22Rv1 (cell line): Measurements from ENCODE around the gene PCSK7.

ENCODE experiments used
- H3K27ac ChIP-seq: fragments of 450-650 bp; 2 replicates; pipeline ENCODE4 v1.5.1; 2017
- ZFX ChIP-seq: fragments of 450-650 bp; IDR thresholded peaks from 2 replicates; pipeline ENCODE4 v1.6.1; 2017; ENCODE audit warnings: antibody characterized with exemption, borderline replicate concordance
- TF ChIP-seq, protein P1 (sequence below): fragments of 450-650 bp; IDR thresholded peaks from 2 replicates; pipeline ENCODE4 v1.5.1; 2017; ENCODE audit warnings: mild to moderate bottlenecking

The PCSK7 gene

DNA sequence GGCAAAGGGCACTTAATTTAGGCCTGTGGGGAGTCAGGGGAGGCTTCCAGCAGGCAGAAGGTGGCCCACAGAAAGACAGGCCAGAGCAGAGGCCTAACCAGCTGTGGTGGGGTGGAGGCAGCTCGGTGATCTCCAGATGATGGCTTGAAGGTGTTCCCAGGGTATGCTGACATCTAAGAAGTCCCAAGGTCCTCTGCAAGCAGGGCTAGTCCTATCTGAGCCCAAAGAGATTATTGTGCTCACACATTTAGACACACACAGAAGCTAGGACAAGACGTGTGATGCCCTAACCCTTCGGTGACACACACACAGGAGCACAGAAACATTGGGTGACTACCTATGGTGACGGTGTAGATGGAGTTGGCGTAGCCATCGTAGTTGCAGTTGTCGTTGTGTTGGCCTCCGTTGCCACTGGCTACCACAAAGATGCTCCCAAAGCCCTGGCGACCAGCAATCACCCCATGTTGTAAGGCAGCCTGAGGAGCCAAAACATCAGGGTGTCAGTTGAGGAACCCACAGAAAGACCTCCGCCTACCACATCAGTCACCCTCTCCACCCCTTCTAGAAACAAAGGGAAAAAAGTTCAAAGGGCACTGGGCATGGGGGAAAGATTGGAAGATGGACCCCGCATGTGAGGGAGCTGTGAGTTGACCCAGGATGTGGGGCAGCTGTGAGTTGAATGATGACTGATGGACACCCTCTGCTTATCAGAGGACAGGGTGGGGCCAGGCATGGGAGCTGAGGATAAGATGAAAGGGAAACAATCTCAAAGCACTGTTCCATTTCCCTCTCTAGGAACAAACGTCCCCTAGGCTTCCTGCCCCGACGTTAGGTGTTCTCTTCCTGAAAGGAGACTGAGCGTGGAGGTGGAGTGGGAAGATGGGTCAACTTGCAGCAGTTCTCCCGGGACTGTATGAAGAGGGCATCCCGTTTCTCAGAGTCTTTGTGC, 7.9 kb downstream of the PCSK7 start:
- no peak overlapping the region for H3K27ac ChIP-seq
- TF ChIP-seq, protein P1, sequence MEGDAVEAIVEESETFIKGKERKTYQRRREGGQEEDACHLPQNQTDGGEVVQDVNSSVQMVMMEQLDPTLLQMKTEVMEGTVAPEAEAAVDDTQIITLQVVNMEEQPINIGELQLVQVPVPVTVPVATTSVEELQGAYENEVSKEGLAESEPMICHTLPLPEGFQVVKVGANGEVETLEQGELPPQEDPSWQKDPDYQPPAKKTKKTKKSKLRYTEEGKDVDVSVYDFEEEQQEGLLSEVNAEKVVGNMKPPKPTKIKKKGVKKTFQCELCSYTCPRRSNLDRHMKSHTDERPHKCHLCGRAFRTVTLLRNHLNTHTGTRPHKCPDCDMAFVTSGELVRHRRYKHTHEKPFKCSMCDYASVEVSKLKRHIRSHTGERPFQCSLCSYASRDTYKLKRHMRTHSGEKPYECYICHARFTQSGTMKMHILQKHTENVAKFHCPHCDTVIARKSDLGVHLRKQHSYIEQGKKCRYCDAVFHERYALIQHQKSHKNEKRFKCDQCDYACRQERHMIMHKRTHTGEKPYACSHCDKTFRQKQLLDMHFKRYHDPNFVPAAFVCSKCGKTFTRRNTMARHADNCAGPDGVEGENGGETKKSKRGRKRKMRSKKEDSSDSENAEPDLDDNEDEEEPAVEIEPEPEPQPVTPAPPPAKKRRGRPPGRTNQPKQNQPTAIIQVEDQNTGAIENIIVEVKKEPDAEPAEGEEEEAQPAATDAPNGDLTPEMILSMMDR, result no peak
- no peak for TF ChIP-seq ZFX

DNA sequence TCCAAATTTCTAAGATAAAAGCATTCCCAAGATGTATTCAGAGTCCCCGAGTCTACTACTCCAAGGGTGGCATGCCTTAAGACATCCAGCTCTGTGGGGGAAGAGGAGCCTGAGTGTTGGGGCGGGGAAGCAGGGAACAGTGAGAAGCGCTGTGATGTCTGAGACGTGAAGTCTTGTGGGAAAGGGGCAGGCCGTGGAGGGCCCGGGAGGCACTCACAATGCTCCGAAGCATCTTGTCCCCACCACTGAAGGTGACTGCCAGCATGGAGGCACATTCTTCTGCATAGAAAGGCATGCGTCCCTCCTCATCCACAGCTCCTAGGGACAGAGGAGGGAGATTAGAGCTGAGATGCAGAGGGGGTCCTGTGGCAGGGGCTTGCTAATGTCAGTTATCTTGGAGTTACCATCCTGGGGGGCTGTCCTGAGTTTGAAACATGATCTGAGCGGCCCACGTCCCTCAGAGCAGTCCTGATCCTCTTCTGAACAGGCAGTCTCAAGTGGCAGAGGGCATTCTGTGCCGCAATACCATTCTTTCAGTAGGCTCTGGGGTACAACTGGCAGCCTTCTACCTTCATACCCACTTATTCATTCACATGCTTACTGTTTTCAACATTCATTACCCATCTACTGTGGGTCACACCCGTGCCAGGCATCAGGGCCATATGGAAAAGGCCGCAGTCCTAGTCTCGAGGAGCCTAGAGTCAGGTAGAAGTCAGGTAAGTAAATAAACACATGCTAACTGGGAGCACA, 8.7 kb downstream of the PCSK7 start:
- peak overlapping the region; percentile 77 for H3K27ac ChIP-seq
- TF ChIP-seq, protein P1, result no peak
- TF ChIP-seq ZFX, result no peak

DNA sequence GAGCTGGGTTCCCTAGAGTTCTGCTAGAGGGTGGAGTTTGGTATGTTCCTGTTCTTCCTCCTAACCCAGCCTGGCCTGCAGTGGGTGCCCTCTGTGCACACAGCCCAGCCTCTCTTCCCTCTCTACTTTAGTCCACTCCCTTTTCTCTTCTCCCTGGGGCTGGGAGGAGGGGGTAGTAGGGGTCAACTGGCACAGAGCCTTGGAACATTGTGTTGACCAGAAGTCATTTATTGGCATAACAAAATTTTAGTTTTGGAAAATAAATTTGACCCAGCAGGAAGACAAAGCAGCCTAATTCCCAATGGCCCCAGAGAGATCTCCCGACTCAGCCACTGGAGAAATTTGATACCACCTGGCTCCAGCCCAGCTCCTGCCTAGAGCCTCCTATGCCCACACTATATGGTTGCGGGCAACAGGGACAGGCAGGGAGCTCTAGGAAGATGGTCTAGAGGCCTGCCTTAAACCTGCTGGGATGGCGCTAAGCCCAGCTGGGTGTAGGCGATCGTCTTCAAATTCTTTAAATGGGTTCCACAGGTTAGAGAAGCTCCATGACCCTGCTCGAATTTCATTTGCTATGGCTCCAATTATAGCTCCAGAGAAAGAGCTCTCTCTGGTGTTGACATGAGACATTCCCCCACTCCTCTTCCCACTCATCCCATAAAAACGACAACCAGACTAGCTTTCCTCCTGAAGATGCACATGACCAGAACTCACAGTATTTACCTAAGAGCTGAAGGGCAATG, 9.9 kb downstream of the PCSK7 start:
- peak overlapping the region; percentile 77 for H3K27ac ChIP-seq
- no peak for TF ChIP-seq ZFX
- TF ChIP-seq, protein P1, result peak; percentile 13

DNA sequence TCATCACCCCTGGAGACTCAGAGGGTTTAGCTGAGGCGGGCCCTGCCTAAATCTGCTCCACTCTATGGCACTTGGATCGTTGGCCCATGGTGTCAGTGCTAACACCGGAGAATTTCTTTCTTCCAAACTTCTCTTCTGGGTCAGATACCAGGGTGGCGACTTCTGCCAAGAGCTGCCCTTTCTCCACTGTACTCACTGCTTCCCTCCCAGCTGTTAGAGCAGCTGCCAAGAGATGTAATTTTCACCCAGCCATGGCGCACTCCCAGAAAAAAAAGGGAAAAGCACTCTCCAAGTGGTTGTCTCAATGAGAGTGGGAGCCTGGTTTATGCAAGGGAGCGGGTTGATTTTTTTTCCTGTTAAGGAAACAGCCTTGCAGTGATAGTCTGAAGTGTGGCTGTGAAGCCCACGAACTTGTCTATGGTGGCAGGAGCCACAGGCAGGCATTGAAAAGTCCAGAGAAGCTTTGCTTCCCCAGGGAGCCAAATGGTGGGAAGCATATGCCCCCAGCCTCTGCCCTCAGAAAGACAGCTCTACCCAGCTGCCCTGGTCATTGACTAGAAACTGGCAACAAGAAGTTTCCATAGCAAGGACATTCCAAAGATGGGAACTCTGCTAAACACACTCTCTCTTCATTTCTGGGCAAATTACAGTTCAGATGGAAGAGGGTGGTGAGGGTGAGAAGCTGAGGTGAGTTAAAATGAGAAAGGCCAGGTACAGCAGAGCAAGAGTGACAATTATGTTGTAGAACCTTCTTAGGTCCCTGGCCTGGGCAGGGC, 10.7 kb downstream of the PCSK7 start:
- TF ChIP-seq, protein P1, result no peak
- no peak for TF ChIP-seq ZFX
- H3K27ac ChIP-seq, result peak overlapping the region; percentile 77

GRCh38 chr11:117220568-117220967, 11.3 kb downstream of the PCSK7 start:
- TF ChIP-seq ZFX, result no peak
- TF ChIP-seq, protein P1, result no peak
- H3K27ac ChIP-seq, result no peak overlapping the region

GRCh38 chr11:117219995-117220394, 11.9 kb downstream of the PCSK7 start:
- TF ChIP-seq ZFX, result no peak
- TF ChIP-seq, protein P1, result no peak
- H3K27ac ChIP-seq, result no peak overlapping the region
